Activated T-helper 1 cell treated with Interleukin-2 at 50 U/mL for 16 hours (primary cell): ENCODE measurements around the gene TP53TG3D.
"Not testable (repeated sequence)": the region's sequence is repeated elsewhere in the genome, so short reads cannot be mapped to it uniquely, and the experiment has no call there.

Experiments used
- DNase-seq: peaks from one replicate; pipeline ENCODE4 v3.0.0-alpha.2; 2020; ENCODE audit warnings: low read depth

TP53TG3D gene

GRCh38 chr16:32252986-32253385, at the start of gene TP53TG3D:
Gene TP53TG3D (plus strand): TSS chr16:32253286. CDS start chr16:32253354, 68 bp downstream.
- not testable (repeated sequence) for DNase-seq

GRCh38 chr16:32253507-32253906, 421 bp downstream of the TP53TG3D start:
- DNase-seq = not testable (repeated sequence)

GRCh38 chr16:32261526-32261925, 8.4 kb downstream of the TP53TG3D start:
- not testable (repeated sequence) for DNase-seq

GRCh38 chr16:32263552-32263951, 10.5 kb downstream of the TP53TG3D start:
- DNase-seq = not testable (repeated sequence)

GRCh38 chr16:32281910-32282309, 28.8 kb downstream of the TP53TG3D start:
- not testable (repeated sequence) for DNase-seq

- DNase-seq = not testable (repeated sequence)
Measured at GRCh38 chr16:32283024-32283423, 29.9 kb downstream of the TP53TG3D start.

- DNase-seq = not testable (repeated sequence)
Measured at GRCh38 chr16:32283917-32284495, 30.9 kb downstream of the TP53TG3D start.

- not testable (repeated sequence) for DNase-seq
Measured at GRCh38 chr16:32284800-32285796, 32.0 kb downstream of the TP53TG3D start.

GRCh38 chr16:32286193-32286592, 33.1 kb downstream of the TP53TG3D start:
- DNase-seq = not testable (repeated sequence)

- not testable (repeated sequence) for DNase-seq
Measured at GRCh38 chr16:32287743-32288142, 34.7 kb downstream of the TP53TG3D start.

- DNase-seq = not testable (repeated sequence)
Measured at GRCh38 chr16:32289197-32289596, 36.1 kb downstream of the TP53TG3D start.

GRCh38 chr16:32302776-32303175, 49.7 kb downstream of the TP53TG3D start:
- not testable (repeated sequence) for DNase-seq
